Myocyte (in vitro differentiated cells): ENCODE measurements around the gene CHD6. TPM values are rescaled to one million over a fixed set of nuclear protein-coding genes. Genes with fewer than 3 reads are reported as not detected.

ENCODE experiments used
- DNase-seq: peaks from one replicate; pipeline ENCODE4 v3.0.0-alpha.2; 2012; ENCODE audit warnings: low read depth
- total RNA-seq: library from RNA; depleted of rRNA; stranded (reverse); fragments of >200 nt; gene quantifications from 2 replicates; pipeline ENCODE4 v1.2.3, GENCODE V29; 2014

CHD6 gene
- total RNA-seq, 1 donor from 2014 or later = 18.2 TPM

GRCh38 chr20:41475503-41475902 lies 142.7 kb downstream of the CHD6 start:
- DNase-seq = no peak

- DNase-seq = no peak
Measured at GRCh38 chr20:41470362-41471095, 147.6 kb downstream of the CHD6 start.

GRCh38 chr20:41469868-41470267 lies 148.3 kb downstream of the CHD6 start:
- peak; percentile 40 for DNase-seq

GRCh38 chr20:41468994-41469600 lies 149.1 kb downstream of the CHD6 start:
- peak; percentile 63 for DNase-seq

GRCh38 chr20:41467690-41468089 lies 150.5 kb downstream of the CHD6 start:
- no peak for DNase-seq

- DNase-seq = no peak
Measured at GRCh38 chr20:41467220-41467619, 151.0 kb downstream of the CHD6 start.

GRCh38 chr20:41463567-41463966 lies 154.6 kb downstream of the CHD6 start:
- DNase-seq = no peak

- no peak for DNase-seq
Measured at GRCh38 chr20:41462372-41463161, 155.6 kb downstream of the CHD6 start.

- DNase-seq = no peak
Measured at GRCh38 chr20:41458761-41459160, 159.4 kb downstream of the CHD6 start.

GRCh38 chr20:41457173-41457857 lies 160.9 kb downstream of the CHD6 start:
- DNase-seq = no peak

- DNase-seq = no peak
Measured at GRCh38 chr20:41456351-41456750, 161.8 kb downstream of the CHD6 start.

- peak; percentile 33 for DNase-seq
Measured at GRCh38 chr20:41454250-41454649, 163.9 kb downstream of the CHD6 start.

GRCh38 chr20:41453010-41453950 lies 164.9 kb downstream of the CHD6 start:
- DNase-seq = peak; percentile 98

- DNase-seq = peak; percentile 73
Measured at GRCh38 chr20:41452226-41452625, 166.0 kb downstream of the CHD6 start.

- no peak for DNase-seq
Measured at GRCh38 chr20:41447006-41447405, 171.2 kb downstream of the CHD6 start.

GRCh38 chr20:41446456-41446855 lies 171.7 kb downstream of the CHD6 start:
- no peak for DNase-seq

- no peak for DNase-seq
Measured at GRCh38 chr20:41444821-41445220, 173.4 kb downstream of the CHD6 start.

- DNase-seq = no peak
Measured at GRCh38 chr20:41443691-41444090, 174.5 kb downstream of the CHD6 start.

GRCh38 chr20:41440882-41441281 lies 177.3 kb downstream of the CHD6 start:
- peak; percentile 43 for DNase-seq

GRCh38 chr20:41437836-41438235 lies 180.3 kb downstream of the CHD6 start:
- DNase-seq = no peak
